ENCODE data around the gene SPO11. TPM values are rescaled to one million over a fixed set of nuclear protein-coding genes. Genes with fewer than 3 reads are reported as not detected.
A peak's percentile ranks its signal among the peaks of the same experiment; 100 is the strongest.

The SPO11 gene
- not detected for total RNA-seq
- long read RNA-seq: 0 reads

GRCh38 chr20:57329608-57330221 is at the start of gene SPO11:
Gene SPO11, plus strand, starts transcription at chr20:57329803. Its CDS starts 65 bp downstream, at chr20:57329868.
- TF ChIP-seq CTCF (IDR thresholded peaks at IDR 0.05): peak; percentile 11
- peaks cover 28% of the 10 kb centered on the region for H3K27me3 ChIP-seq
- H3K27ac ChIP-seq: no peak within 1 kb of the TSS
- no peaks in the 10 kb centered on the region for H3K4me1 ChIP-seq
- intact Hi-C loops (cut with DNase I): no loop called here
- ATAC-seq (peak; percentile 20), DNase-seq (no peak)
- H3K4me3 ChIP-seq: no peak within 1 kb of the TSS
- no peaks in the 10 kb centered on the region for H3K36me3 ChIP-seq
- H3K9me3 ChIP-seq: no peaks in the 10 kb centered on the region

GRCh38 chr20:57280221-57280620 is 49.4 kb upstream of the SPO11 start:
- ATAC-seq: no peak
- no peaks in the 10 kb centered on the region for H3K36me3 ChIP-seq
- H3K4me1 ChIP-seq: no peaks in the 10 kb centered on the region
- H3K27me3 ChIP-seq: no peaks in the 10 kb centered on the region
- TF ChIP-seq CTCF (IDR thresholded peaks at IDR 0.05): no peak
- H3K9me3 ChIP-seq: no peaks in the 10 kb centered on the region
- no peak overlapping the region for H3K27ac ChIP-seq
- intact Hi-C loops (cut with DNase I): no loop called here
- no peak for DNase-seq
- H3K4me3 ChIP-seq: no peak overlapping the region

GRCh38 chr20:57281900-57282299 is 47.7 kb upstream of the SPO11 start:
- ATAC-seq: no peak
- H3K36me3 ChIP-seq: no peaks in the 10 kb centered on the region
- H3K4me3 ChIP-seq: no peak overlapping the region
- H3K9me3 ChIP-seq: no peaks in the 10 kb centered on the region
- DNase-seq: no peak
- intact Hi-C loops (cut with DNase I): no loop called here
- no peak overlapping the region for H3K27ac ChIP-seq
- H3K4me1 ChIP-seq: no peaks in the 10 kb centered on the region
- peaks cover 5% of the 10 kb centered on the region for H3K27me3 ChIP-seq
- no peak for TF ChIP-seq CTCF (IDR thresholded peaks at IDR 0.05)

- no peak for DNase-seq
- no peaks in the 10 kb centered on the region for H3K4me1 ChIP-seq
- H3K27me3 ChIP-seq: peaks cover 5% of the 10 kb centered on the region
- no peaks in the 10 kb centered on the region for H3K36me3 ChIP-seq
- no peak overlapping the region for H3K27ac ChIP-seq
- no peak for ATAC-seq
- intact Hi-C loops (cut with DNase I): no loop called here
- TF ChIP-seq CTCF (IDR thresholded peaks at IDR 0.05): no peak
- no peaks in the 10 kb centered on the region for H3K9me3 ChIP-seq
- no peak overlapping the region for H3K4me3 ChIP-seq
Observed at GRCh38 chr20:57282670-57283361, 46.8 kb upstream of the SPO11 start.

GRCh38 chr20:57283860-57284259 is 45.7 kb upstream of the SPO11 start:
- Histone ChIP-seq H3K4me3 (no peak overlapping the region), H3K27me3 (peaks cover 5% of the 10 kb centered on the region), H3K36me3 (no peaks in the 10 kb centered on the region), H3K4me1 (no peaks in the 10 kb centered on the region), H3K9me3 (no peaks in the 10 kb centered on the region), H3K27ac (no peak overlapping the region)
- TF ChIP-seq CTCF (IDR thresholded peaks at IDR 0.05): no peak
- ATAC-seq (no peak), DNase-seq (no peak)
- intact Hi-C loops (cut with DNase I): no loop called here
